ENCODE data around the gene DHRSX. TPM values are rescaled to one million over a fixed set of nuclear protein-coding genes. Genes with fewer than 3 reads are reported as not detected.

The DHRSX gene
- total and polyA plus RNA-seq, 2 experiments from 2014 or later: 37.2 to 71.7 TPM

- Histone ChIP-seq H3K4me2 (no peak overlapping the region), H3K79me2 (peaks cover 93% of the 10 kb centered on the region), H3K9me2 (replicated peaks; ENCODE audit: insufficient read depth) (no peaks in the 10 kb centered on the region), H3K4me1 (ENCODE audit: insufficient read depth) (no peaks in the 10 kb centered on the region), H3K27ac (no peak overlapping the region), H3K36me3 (replicated peaks; ENCODE audit: insufficient read depth, low read depth) (no peaks in the 10 kb centered on the region), H2AFZ (no peak overlapping the region), H3K27me3 (no peaks in the 10 kb centered on the region), H3K9me3 (ENCODE audit: low read depth) (no peaks in the 10 kb centered on the region), H3K4me3 (no peak overlapping the region), H4K20me1 (ENCODE audit: insufficient read depth, poor library complexity, severe bottlenecking) (peaks cover 19% of the 10 kb centered on the region)
- TF ChIP-seq EZH2 (IDR thresholded peaks at IDR 0.05; ENCODE audit: borderline replicate concordance) (no peak), EZH2phosphoT487 (IDR thresholded peaks at IDR 0.05; ENCODE audit: low read depth, severe bottlenecking, unreplicated experiment) (no peak), CTCF (IDR thresholded peaks at IDR 0.05; ENCODE audit: poor library complexity) (no peak)
- no peak for DNase-seq (ENCODE audit: low spot score)
- 99% methylated on average over 49 of the region's 50 CpGs for WGBS (ENCODE audit: low lambda C conversion rate, missing lambda C conversion rate)
Measured at GRCh38 chrX:2488621-2489285, 12.0 kb downstream of the DHRSX start.

- H3K27me3 ChIP-seq: no peaks in the 10 kb centered on the region
- peaks cover 16% of the 10 kb centered on the region for H4K20me1 ChIP-seq (ENCODE audit: insufficient read depth, poor library complexity, severe bottlenecking)
- no peak overlapping the region for H2AFZ ChIP-seq
- 92% methylated on average over 16 of the region's 16 CpGs for WGBS (ENCODE audit: low lambda C conversion rate, missing lambda C conversion rate)
- no peaks in the 10 kb centered on the region for H3K9me2 ChIP-seq (replicated peaks; ENCODE audit: insufficient read depth)
- H3K79me2 ChIP-seq: peaks cover 91% of the 10 kb centered on the region
- H3K4me2 ChIP-seq: no peak overlapping the region
- no peak for TF ChIP-seq EZH2 (IDR thresholded peaks at IDR 0.05; ENCODE audit: borderline replicate concordance)
- no peak for TF ChIP-seq CTCF (IDR thresholded peaks at IDR 0.05; ENCODE audit: poor library complexity)
- TF ChIP-seq EZH2phosphoT487 (IDR thresholded peaks at IDR 0.05; ENCODE audit: low read depth, severe bottlenecking, unreplicated experiment): no peak
- H3K27ac ChIP-seq: no peak overlapping the region
- no peaks in the 10 kb centered on the region for H3K9me3 ChIP-seq (ENCODE audit: low read depth)
- H3K4me3 ChIP-seq: no peak overlapping the region
- no peaks in the 10 kb centered on the region for H3K4me1 ChIP-seq (ENCODE audit: insufficient read depth)
- no peaks in the 10 kb centered on the region for H3K36me3 ChIP-seq (replicated peaks; ENCODE audit: insufficient read depth, low read depth)
- no peak for DNase-seq (ENCODE audit: low spot score)
Measured at GRCh38 chrX:2487366-2487765, 13.4 kb downstream of the DHRSX start.

DNA sequence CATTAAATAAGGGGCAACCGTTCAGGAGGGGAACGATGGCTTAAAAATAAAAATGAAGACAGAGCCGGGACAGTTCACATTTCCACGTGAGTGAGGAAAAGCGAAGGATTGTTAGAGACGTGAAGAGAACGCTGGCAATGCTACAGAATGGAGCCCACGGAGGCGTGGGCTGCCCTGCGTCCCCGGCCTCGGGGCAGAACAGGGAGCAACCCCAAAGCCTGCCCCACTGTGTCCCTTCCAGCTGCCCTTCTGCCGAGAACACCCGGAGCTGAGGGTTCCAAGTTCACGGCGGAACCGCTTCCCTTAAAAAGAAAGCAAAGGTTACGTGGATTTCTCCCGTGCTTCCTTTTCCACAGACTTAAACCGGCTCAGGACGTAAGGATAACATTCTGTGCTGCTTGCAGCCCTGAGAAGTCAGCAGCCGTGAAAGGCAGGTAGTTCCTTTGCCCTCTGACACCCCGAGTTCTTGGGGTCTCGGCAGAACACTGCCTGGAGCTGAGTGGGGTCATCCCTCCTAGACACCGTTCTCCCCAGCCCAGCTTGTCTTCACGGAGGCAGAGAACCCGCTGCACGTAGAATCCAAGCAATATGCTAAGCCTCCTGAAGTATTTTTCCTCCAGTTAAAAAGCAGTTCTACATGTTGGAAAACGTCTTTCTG is 14.2 kb downstream of the DHRSX start:
- Histone ChIP-seq H3K9me3 (ENCODE audit: low read depth) (no peaks in the 10 kb centered on the region), H3K4me2 (no peak overlapping the region), H3K4me1 (ENCODE audit: insufficient read depth) (no peaks in the 10 kb centered on the region), H3K4me3 (no peak overlapping the region), H3K27me3 (no peaks in the 10 kb centered on the region), H3K36me3 (replicated peaks; ENCODE audit: insufficient read depth, low read depth) (no peaks in the 10 kb centered on the region), H3K79me2 (peaks cover 84% of the 10 kb centered on the region), H2AFZ (no peak overlapping the region), H3K27ac (no peak overlapping the region), H4K20me1 (ENCODE audit: insufficient read depth, poor library complexity, severe bottlenecking) (peaks cover 14% of the 10 kb centered on the region), H3K9me2 (replicated peaks; ENCODE audit: insufficient read depth) (no peaks in the 10 kb centered on the region)
- DNase-seq (ENCODE audit: low spot score): no peak
- whole genome bisulfite sequencing (ENCODE audit: low lambda C conversion rate, missing lambda C conversion rate): 89% methylated on average over 29 of the region's 29 CpGs
- TF ChIP-seq CTCF (IDR thresholded peaks at IDR 0.05; ENCODE audit: poor library complexity): no peak
- TF ChIP-seq EZH2 (IDR thresholded peaks at IDR 0.05; ENCODE audit: borderline replicate concordance): no peak
- TF ChIP-seq EZH2phosphoT487 (IDR thresholded peaks at IDR 0.05; ENCODE audit: low read depth, severe bottlenecking, unreplicated experiment): no peak
